GM12891 (cell line): Measurements from ENCODE around the gene ZNF263.
"Not testable (repeated sequence)": the region's sequence is repeated elsewhere in the genome, so short reads cannot be mapped to it uniquely, and the experiment has no call there.

ENCODE experiments used
- DNase-seq: peaks from one replicate; pipeline ENCODE4 v3.0.0; 2011; ENCODE audit warnings: low spot score; ENCODE audit not compliant: insufficient read length
- FAIRE-seq: peaks from 2 replicates; lab custom pipeline; 2011; peaks lifted over from hg19 to GRCh38; lab: Jason Lieb, UNC
- PAX5 ChIP-seq: IDR thresholded peaks from 2 replicates; pipeline ENCODE4 v1.6.1; 2011; ENCODE audit warnings: low read length, moderate library complexity, mild to moderate bottlenecking; ENCODE audit not compliant: insufficient read depth, severe bottlenecking
- POLR2A ChIP-seq: IDR thresholded peaks from 2 replicates; pipeline ENCODE4 v1.6.1; 2011; ENCODE audit warnings: low read depth, low read length, control low read depth
- POLR2AphosphoS5 ChIP-seq: IDR thresholded peaks from 2 replicates; pipeline ENCODE4 v1.6.1; 2011; ENCODE audit warnings: low read depth, low read length, control low read depth
- POU2F2 ChIP-seq: IDR thresholded peaks from 2 replicates; pipeline ENCODE4 v1.6.1; 2011; ENCODE audit warnings: low read depth, mild to moderate bottlenecking, control low read depth, low read length, moderate library complexity
- SPI1 ChIP-seq: IDR thresholded peaks from 2 replicates; pipeline ENCODE4 v1.6.1; 2011; ENCODE audit warnings: low read depth, low read length, control low read depth
- TAF1 ChIP-seq: IDR thresholded peaks from 2 replicates; pipeline ENCODE4 v1.6.1; 2011; ENCODE audit warnings: low read depth, low read length, control low read depth

Gene ZNF263

DNA sequence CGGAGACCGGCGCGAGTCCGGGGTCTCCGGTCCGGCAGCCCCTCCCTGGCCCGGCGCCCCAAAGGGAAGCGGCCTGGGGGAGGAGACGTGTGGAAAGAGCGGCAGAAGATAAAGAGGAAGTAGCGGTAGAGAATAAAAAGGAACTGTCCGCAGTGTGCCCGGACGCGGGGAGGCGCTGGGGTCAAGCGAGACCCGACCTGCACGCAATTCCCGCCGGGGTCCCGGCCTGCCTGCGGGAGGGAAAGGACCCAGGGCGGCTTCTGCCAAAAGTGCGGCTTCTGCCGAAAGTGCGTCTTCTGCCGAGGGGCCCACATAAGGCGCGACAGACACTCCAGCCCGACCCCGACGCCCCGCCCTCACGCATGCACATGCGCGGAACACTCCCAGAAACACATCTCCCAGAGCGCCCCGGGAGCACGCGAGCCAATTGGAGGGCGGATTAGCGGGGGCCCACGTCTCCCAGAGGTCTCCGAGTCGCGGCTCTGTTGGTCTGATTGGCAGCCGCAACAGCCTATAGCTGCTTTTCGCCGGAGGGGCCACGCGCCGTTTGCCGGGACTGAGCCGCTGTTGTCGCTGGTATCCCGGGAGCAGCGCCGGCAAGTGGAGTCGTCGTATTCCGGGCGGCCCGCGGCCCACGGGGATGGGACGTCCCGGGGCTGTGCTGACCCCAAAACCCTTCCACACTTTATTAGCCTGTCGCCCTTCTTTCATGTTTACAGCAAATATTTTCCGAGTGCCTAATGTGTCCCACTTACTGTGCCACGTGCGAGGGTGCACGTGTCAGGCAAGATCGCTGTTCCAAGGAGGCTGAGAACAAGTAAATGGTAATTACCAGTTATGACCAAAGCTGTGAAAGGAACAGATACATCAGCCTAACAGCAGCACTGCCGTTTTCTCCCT, 18.9 kb upstream of the ZNF263 start:
- TF ChIP-seq POLR2AphosphoS5 = peak; percentile 65; the same call in 1 of the 2 replicates
- TF ChIP-seq POU2F2 = no peak
- peak; percentile 70 for TF ChIP-seq POLR2A
- TF ChIP-seq SPI1 = peak; percentile 89
- TF ChIP-seq TAF1 = 0 out of 2 replicates have a peak, but pooled peaks have one; percentile 25
- TF ChIP-seq PAX5 = no peak
- FAIRE-seq = peak; percentile 94
- peak; percentile 95 for DNase-seq

- no peak for FAIRE-seq
- DNase-seq = no peak
- TF ChIP-seq TAF1 = no peak
- no peak for TF ChIP-seq POLR2A
- no peak for TF ChIP-seq PAX5
- no peak for TF ChIP-seq SPI1
- TF ChIP-seq POU2F2 = no peak
- no peak for TF ChIP-seq POLR2AphosphoS5
Measured at GRCh38 chr16:3266873-3267537, 16.3 kb upstream of the ZNF263 start.

- TF ChIP-seq TAF1 (no peak), POLR2AphosphoS5 (no peak), PAX5 (no peak), SPI1 (no peak), POU2F2 (no peak), POLR2A (no peak)
- DNase-seq = no peak
- no peak for FAIRE-seq
Measured at GRCh38 chr16:3268294-3268693, 15.0 kb upstream of the ZNF263 start.

DNA sequence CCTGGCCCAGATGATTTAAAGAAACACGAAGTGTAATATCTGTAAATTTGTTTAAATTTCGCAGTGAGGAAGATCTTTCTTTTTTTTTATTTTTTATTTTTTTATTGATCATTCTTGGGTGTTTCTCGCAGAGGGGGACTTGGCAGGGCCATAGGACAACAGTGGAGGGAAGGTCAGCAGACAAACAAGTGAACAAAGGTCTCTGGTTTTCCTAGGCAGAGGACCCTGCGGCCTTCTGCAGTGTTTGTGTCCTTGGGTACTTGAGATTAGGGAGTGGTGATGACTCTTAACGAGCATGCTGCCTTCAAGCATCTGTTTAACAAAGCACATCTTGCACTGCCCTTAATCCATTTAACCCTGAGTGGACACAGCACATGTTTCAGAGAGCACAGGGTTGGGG, 12.6 kb upstream of the ZNF263 start:
- not testable (repeated sequence) for FAIRE-seq, DNase-seq

- not testable (repeated sequence) for FAIRE-seq, DNase-seq
Measured at GRCh38 chr16:3271281-3271680, 12.0 kb upstream of the ZNF263 start.

GRCh38 chr16:3274490-3274889, 8.8 kb upstream of the ZNF263 start:
- no peak for DNase-seq
- TF ChIP-seq SPI1 (no peak), TAF1 (no peak), POLR2AphosphoS5 (no peak), POLR2A (no peak), POU2F2 (no peak), PAX5 (no peak)
- no peak for FAIRE-seq

DNA sequence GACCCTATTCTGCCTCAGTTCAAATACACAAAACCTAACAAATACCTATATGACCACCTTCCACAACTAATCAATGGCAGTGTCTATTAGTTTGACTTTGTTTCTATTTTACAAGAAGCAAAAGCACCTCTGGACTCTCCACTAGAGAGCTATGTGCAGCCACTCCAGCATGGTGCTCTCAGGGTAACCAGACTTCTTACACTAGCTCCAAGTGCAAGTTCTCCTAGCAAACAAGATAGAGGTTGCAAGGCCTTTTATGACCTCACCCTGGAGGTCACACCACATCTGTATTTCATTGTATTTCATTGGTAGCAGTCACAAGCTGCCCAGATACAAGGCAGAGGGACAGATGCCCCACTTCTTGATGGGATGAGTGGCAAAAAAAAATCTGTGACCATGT, 8.3 kb upstream of the ZNF263 start:
- DNase-seq (no peak), FAIRE-seq (no peak)
- TF ChIP-seq SPI1 = no peak
- no peak for TF ChIP-seq POU2F2
- no peak for TF ChIP-seq TAF1
- no peak for TF ChIP-seq POLR2A
- TF ChIP-seq PAX5 = no peak
- TF ChIP-seq POLR2AphosphoS5 = no peak

DNA sequence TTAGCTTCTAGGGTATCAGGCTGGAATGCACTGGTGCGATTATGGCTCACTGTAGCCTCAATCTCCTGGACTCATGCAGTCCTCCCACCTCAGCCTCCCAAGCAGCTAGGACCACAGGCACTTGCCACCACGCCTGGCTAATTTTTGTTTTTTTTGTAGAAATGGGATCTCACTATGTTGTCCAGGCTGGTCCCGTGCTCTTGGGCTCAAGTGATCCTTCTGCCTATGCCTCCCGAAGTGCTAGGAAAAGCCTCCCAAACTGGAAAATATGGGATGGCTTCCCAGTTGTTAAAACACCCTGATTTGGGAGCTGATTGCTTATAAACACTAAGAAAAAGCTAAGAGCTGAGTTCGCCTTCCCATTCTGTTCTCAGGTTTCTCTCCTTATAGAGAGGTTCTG, 6.6 kb upstream of the ZNF263 start:
- DNase-seq (no peak), FAIRE-seq (no peak)
- TF ChIP-seq PAX5 (no peak), TAF1 (no peak), POU2F2 (no peak), SPI1 (no peak), POLR2AphosphoS5 (no peak), POLR2A (no peak)

GRCh38 chr16:3281222-3281820, 2.0 kb upstream of the ZNF263 start:
- TF ChIP-seq TAF1 (no peak), SPI1 (no peak), POLR2AphosphoS5 (no peak), PAX5 (no peak), POLR2A (no peak), POU2F2 (no peak)
- DNase-seq (no peak), FAIRE-seq (no peak)

DNA sequence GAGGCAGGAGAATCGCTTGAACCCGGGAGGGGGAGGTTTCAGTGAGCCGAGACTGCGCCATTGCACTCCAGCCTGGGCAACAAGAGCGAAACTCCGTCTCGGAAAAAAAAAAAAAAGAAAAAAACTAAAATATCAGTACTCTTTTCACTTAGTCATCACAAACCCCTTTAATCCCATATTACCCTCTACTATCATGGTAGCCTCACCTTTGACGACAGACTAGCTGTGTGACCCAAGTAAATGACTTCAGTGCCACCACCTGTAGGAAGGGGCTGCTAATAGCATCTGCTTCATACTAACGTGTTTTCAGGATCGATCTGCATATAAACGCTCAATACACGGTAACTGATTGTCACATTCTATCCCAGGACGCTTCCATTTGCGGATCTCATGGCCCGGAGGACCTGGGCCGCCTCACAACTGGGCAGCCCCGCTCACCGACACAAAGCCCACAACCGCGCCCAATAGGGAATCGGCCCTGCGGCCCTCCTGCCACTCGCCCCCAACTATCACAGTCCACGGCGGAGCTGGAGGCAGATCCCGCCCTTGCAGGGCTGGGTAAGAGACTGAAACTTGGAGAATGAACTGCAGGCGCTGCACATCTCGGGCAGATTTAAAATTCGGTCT, 1.1 kb upstream of the ZNF263 start:
- TF ChIP-seq POLR2A (no peak), POLR2AphosphoS5 (no peak), SPI1 (no peak), TAF1 (no peak; the same call in 1 of the 2 replicates), POU2F2 (no peak), PAX5 (no peak)
- FAIRE-seq = no peak
- no peak for DNase-seq
